ENCODE results near the gene ZNF467.

GRCh38 chr7:149787428-149788299, 14.3 kb upstream of the ZNF467 start:
- TF ChIP-seq TSHZ2 (CRISPR knock-in tag; IDR thresholded peaks at IDR 0.05) (no peak), CSDC2 (CRISPR knock-in tag; IDR thresholded peaks at IDR 0.05) (no peak), ESRRG (CRISPR knock-in tag; IDR thresholded peaks at IDR 0.05) (no peak), SNAI2 (CRISPR knock-in tag; IDR thresholded peaks at IDR 0.05) (no peak), CREB5 (CRISPR knock-in tag; IDR thresholded peaks at IDR 0.05; ENCODE audit: low read depth) (no peak), POU6F1 (CRISPR knock-in tag; IDR thresholded peaks at IDR 0.05; ENCODE audit: borderline replicate concordance, low read depth) (no peak), ZNF565 (CRISPR knock-in tag; conservative IDR thresholded peaks at IDR 0.05; ENCODE audit: low read depth) (no peak), PATZ1 (CRISPR knock-in tag; IDR thresholded peaks at IDR 0.05; ENCODE audit: borderline replicate concordance) (no peak), BACH2 (CRISPR knock-in tag; IDR thresholded peaks at IDR 0.05; ENCODE audit: borderline replicate concordance) (no peak), ARNTL (CRISPR knock-in tag; IDR thresholded peaks at IDR 0.05; ENCODE audit: borderline replicate concordance, low read depth) (no peak), ZFP30 (CRISPR knock-in tag; IDR thresholded peaks at IDR 0.05) (no peak), ZNF8 (CRISPR knock-in tag; IDR thresholded peaks at IDR 0.05) (no peak)

Measured in SK-N-SH treated with all-trans-retinoic acid at 6 μM for 48 hours (cell line).